Esophagus muscularis mucosa (tissue), 4 donors: Measurements from ENCODE around the gene CMTR1. TPM values are rescaled to one million over a fixed set of nuclear protein-coding genes. Genes with fewer than 3 reads are reported as not detected.

ENCODE experiments used
- DNase-seq: peaks from one replicate; pipeline ENCODE4 v3.0.0-alpha.2; 2017; ENCODE audit errors: extremely low spot score
- H3K27ac ChIP-seq, 4 donors: fragments of 200-600 bp; sonication (generic); replicated peaks in 1 of 4; 1 replicate in 3 of 4; 2 replicates in 1 of 4; pipeline ENCODE4 v1.5.1; 2016 to 2019; ENCODE audit warnings: mild to moderate bottlenecking in 1 of 4
- H3K27me3 ChIP-seq, 4 donors: fragments of 200-600 bp; sonication (generic); one replicate each; pipeline versions ENCODE4 v1.5.1 to v1.6.0; 2016 to 2019
- H3K36me3 ChIP-seq, 4 donors: fragments of 200-600 bp; sonication (generic); one replicate each; pipeline ENCODE4 v1.5.1; 2016 to 2019
- H3K4me1 ChIP-seq, 4 donors: fragments of 200-600 bp; sonication (generic); one replicate each; pipeline ENCODE4 v1.5.1; 2016 to 2019
- H3K4me3 ChIP-seq, 4 donors: fragments of 200-600 bp; sonication (generic); 1 replicate in 2 of 4; 2 replicates in 2 of 4; pipeline ENCODE4 v1.5.1; 2016 to 2019; ENCODE audit warnings: mild to moderate bottlenecking in 4 of 4, moderate library complexity in 1 of 4
- H3K9me3 ChIP-seq, 4 donors: fragments of 200-600 bp; sonication (generic); 1 replicate in 3 of 4; 2 replicates in 1 of 4; pipeline ENCODE4 v1.5.1; 2016 to 2019
- EP300 ChIP-seq: sonication (generic); formaldehyde crosslinking; IDR thresholded peaks from one replicate; pipeline ENCODE4 v1.6.1; 2017; ENCODE audit warnings: antibody characterized with exemption
- POLR2A ChIP-seq: fragments of 450-650 bp; IDR thresholded peaks from one replicate; pipeline ENCODE4 v1.6.1; 2017; ENCODE audit warnings: antibody characterized with exemption, moderate library complexity, mild to moderate bottlenecking, low read depth
- POLR2AphosphoS5 ChIP-seq, 2 donors: sonication (generic); formaldehyde crosslinking; IDR thresholded peaks; one replicate each; pipeline ENCODE4 v1.6.1; 2017; ENCODE audit warnings: antibody characterized with exemption in 2 of 2
- WGBS: methylation state at CpG from one replicate; pipeline ENCODE4 v1.1.5; 2018; 5-methylcytosine and 5-hydroxymethylcytosine counted together
- intact Hi-C: fragments of 100-400 bp; cut with DNase I; formaldehyde crosslinking; loops from one replicate; pipeline ENCODE4 v1.15.1; 2023
- total RNA-seq, 4 donors: library from RNA; depleted of rRNA; stranded (reverse); fragments of >200 nt; gene quantifications; one replicate each; pipeline versions ENCODE4 v1.1.0 to v1.2.1, GENCODE V29; 2016
- TF ChIP-seq, protein P1 (sequence below), 3 experiments: fragments of 200-600 bp in 2 of 3; fragments of 450-650 bp in 1 of 3; sonication (generic) in 2 of 3; IDR thresholded peaks; one replicate each; pipeline ENCODE4 v1.5.1; 2017 to 2019; ENCODE audit warnings: antibody characterized with exemption in 3 of 3, mild to moderate bottlenecking in 2 of 3, moderate library complexity in 1 of 3

Gene CMTR1
- total RNA-seq, 4 donors from 2014 or later = 32.3 to 44.5 (median 35.9) TPM

DNA sequence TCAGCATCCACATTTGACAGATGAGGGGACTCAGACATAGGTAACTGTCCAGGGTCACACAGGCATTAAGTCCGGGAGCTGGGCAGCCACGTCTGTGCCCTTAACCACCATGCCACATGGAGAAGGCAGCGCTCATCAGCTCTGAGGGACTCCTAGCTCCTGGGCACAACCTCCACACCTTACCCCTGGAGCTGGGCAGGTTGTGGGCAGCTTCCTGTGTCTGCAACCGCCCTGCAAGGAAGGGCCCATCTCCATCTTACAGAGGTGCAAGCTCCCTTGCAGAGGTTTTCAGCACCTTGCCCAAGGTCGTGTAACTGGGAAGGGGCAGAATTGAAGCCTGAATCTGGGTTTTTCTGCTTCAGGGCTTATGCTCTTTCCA lies 58.8 kb downstream of the CMTR1 start:
- no peak overlapping the region for H3K4me3 ChIP-seq
- TF ChIP-seq EP300 = no peak
- TF ChIP-seq, protein P1, sequence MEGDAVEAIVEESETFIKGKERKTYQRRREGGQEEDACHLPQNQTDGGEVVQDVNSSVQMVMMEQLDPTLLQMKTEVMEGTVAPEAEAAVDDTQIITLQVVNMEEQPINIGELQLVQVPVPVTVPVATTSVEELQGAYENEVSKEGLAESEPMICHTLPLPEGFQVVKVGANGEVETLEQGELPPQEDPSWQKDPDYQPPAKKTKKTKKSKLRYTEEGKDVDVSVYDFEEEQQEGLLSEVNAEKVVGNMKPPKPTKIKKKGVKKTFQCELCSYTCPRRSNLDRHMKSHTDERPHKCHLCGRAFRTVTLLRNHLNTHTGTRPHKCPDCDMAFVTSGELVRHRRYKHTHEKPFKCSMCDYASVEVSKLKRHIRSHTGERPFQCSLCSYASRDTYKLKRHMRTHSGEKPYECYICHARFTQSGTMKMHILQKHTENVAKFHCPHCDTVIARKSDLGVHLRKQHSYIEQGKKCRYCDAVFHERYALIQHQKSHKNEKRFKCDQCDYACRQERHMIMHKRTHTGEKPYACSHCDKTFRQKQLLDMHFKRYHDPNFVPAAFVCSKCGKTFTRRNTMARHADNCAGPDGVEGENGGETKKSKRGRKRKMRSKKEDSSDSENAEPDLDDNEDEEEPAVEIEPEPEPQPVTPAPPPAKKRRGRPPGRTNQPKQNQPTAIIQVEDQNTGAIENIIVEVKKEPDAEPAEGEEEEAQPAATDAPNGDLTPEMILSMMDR (IDR thresholded peaks at IDR 0.05) = no peak
- no peak for TF ChIP-seq POLR2AphosphoS5 (IDR thresholded peaks at IDR 0.05)
- TF ChIP-seq POLR2A = no peak
- peaks cover 18 to 35% (median 28%) of the 10 kb centered on the region in 4 donors for H3K4me1 ChIP-seq
- H3K36me3 ChIP-seq = peaks cover 0 to 8% (median 0%) of the 10 kb centered on the region in 4 donors
- no peaks in the 10 kb centered on the region for H3K27me3 ChIP-seq
- no peak overlapping the region for H3K27ac ChIP-seq
- H3K9me3 ChIP-seq = no peaks in the 10 kb centered on the region
- WGBS = 81% methylated on average over 4 of the region's 5 CpGs
- DNase-seq = no peak
- intact Hi-C loops = loop anchor here (5.0 kb wide), 1 partner anchor 75 kb away; no protein-coding TSS in a partner anchor

DNA sequence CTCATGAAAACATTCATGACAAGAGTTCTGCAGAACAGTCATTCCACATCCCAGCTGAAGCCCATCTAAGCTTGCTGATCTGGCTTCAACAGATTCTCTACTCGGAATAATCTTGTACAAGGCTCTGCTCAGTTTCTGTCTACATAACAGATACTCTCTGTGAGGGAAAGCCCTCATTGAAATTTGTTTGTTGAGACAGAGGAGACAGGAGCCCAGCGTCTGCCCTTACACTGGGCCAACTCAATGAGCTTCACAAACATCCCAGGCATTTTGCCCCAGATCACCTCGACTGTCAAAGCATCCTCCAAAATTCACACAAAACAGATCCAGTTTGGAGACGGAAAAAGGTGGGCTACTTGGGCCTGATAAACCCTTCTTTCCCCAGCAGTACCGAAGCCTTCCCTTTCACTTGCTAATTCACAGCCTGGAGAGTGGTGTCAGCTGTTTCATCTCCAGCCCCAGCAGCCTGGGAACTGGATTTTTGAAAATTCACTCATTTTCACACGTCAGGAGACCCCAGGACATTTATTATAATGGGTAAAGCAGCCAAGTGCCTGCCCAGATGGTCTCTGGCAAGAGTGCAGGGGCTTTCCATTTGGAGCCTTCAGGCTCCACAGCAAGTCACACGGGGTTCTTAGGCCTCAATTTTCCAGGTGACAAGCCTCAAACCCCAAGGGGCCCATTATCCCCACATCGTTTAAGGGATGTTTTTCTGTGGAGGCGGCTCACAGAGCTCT lies 59.4 kb downstream of the CMTR1 start:
- intact Hi-C loops = loop anchor here (5.0 kb wide), 1 partner anchor 75 kb away; no protein-coding TSS in a partner anchor
- Histone ChIP-seq H3K27ac (no peak overlapping the region), H3K27me3 (no peaks in the 10 kb centered on the region), H3K4me1 (peaks cover 18 to 35% (median 28%) of the 10 kb centered on the region in 4 donors), H3K4me3 (no peak overlapping the region), H3K36me3 (peaks cover 0 to 8% (median 0%) of the 10 kb centered on the region in 4 donors), H3K9me3 (no peaks in the 10 kb centered on the region)
- TF ChIP-seq, protein P1 (IDR thresholded peaks at IDR 0.05) = no peak
- TF ChIP-seq EP300 = no peak
- WGBS = 54% methylated on average over 9 of the region's 9 CpGs
- no peak for DNase-seq

DNA sequence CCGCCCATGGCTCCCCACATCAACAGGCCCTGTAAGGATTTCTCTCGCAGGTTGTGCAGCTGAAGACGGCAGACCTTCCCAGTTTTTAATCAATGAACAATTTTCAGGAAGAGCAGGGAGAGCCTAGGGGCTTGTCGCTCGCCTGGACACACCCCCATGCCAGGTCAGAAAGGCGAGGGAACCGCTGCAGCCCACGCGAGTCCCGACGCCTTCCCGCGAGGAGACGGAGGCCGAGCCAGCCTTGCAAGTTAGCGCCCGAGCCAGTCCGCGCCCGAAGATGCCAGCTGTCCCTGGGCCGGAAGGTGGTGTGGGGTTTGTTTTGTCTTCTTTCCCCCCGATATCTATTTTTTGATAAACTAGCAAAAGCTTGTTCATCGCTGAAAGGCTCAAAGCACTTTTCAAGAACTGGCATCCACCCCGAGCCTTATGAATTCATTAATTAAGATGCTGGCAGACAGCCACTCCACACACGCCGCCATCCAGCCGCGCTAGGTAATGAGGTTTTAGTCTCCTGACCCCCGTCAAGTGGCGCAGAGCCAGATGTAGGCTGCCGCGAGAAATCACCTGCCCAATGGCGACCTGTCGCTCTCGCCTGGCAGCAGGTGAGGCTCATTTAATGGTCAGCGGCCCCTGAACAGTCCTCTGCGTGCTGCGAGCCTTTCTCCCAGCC lies 60.1 kb downstream of the CMTR1 start:
- intact Hi-C loops = loop anchor here (5.0 kb wide), 1 partner anchor 74 kb away; no protein-coding TSS in a partner anchor
- no peaks in the 10 kb centered on the region for H3K9me3 ChIP-seq
- TF ChIP-seq POLR2A (no peak), EP300 (no peak), POLR2AphosphoS5 (IDR thresholded peaks at IDR 0.05) (no peak)
- TF ChIP-seq, protein P1 (IDR thresholded peaks at IDR 0.05) = no peak

GRCh38 chr6:37493661-37493995 lies 60.6 kb downstream of the CMTR1 start:
- no peaks in the 10 kb centered on the region for H3K27me3 ChIP-seq
- no peak overlapping the region for H3K4me3 ChIP-seq
- H3K27ac ChIP-seq = no peak overlapping the region
- no peak for TF ChIP-seq POLR2AphosphoS5 (IDR thresholded peaks at IDR 0.05)
- WGBS = 95% methylated on average over 7 of the region's 9 CpGs
- no peaks in the 10 kb centered on the region for H3K36me3 ChIP-seq
- no peaks in the 10 kb centered on the region for H3K9me3 ChIP-seq
- peaks cover 18 to 38% (median 28%) of the 10 kb centered on the region in 4 donors for H3K4me1 ChIP-seq
- DNase-seq = no peak
- intact Hi-C loops = loop anchor here (5.0 kb wide), 1 partner anchor 74 kb away; no protein-coding TSS in a partner anchor

More for the DNA sequence above, 60.1 kb downstream of the CMTR1 start:
- H3K27ac ChIP-seq = no peak overlapping the region
- no peaks in the 10 kb centered on the region for H3K27me3 ChIP-seq
- DNase-seq = no peak
- H3K4me3 ChIP-seq = no peak overlapping the region
- WGBS = 78% methylated on average over 28 of the region's 38 CpGs
- peaks cover 18 to 35% (median 28%) of the 10 kb centered on the region in 4 donors for H3K4me1 ChIP-seq
- peaks cover 0 to 5% (median 0%) of the 10 kb centered on the region in 4 donors for H3K36me3 ChIP-seq

GRCh38 chr6:37495244-37495934 lies 62.4 kb downstream of the CMTR1 start:
- Histone ChIP-seq H3K36me3 (no peaks in the 10 kb centered on the region), H3K4me1 (peaks cover 20 to 38% (median 30%) of the 10 kb centered on the region in 4 donors), H3K4me3 (no peak overlapping the region), H3K9me3 (no peaks in the 10 kb centered on the region), H3K27me3 (no peaks in the 10 kb centered on the region), H3K27ac (no peak overlapping the region)
- no peak for DNase-seq
- TF ChIP-seq POLR2AphosphoS5 (IDR thresholded peaks at IDR 0.05) (no peak), POLR2A (no peak), EP300 (no peak)
- TF ChIP-seq, protein P1 (IDR thresholded peaks at IDR 0.05) = no peak
- WGBS = 90% methylated on average over 4 of the region's 4 CpGs
- intact Hi-C loops = no loop called here
